ENCODE measurements around the gene LTBP2.

LTBP2 gene

DNA sequence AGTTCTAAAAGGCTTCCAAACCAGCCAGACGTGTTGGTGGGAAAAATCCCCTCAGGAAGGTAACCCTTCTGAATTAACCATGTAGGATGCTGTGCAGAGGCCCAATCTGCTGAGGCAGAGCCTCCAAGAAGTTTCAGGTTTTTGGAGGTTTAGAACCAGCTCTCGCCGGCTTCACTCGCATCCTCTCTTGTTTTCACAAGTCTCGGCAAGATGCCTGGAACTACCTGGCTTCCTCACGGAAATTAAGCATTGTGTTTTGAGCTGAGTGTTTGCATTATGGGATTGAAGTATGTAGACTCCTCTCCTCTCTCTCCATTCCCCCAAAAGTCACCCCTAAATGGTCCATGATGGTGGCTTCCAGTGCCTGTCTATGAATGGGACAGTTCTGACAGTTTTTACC lies 20.6 kb downstream of the LTBP2 start:
- no peak for DNase-seq

DNA sequence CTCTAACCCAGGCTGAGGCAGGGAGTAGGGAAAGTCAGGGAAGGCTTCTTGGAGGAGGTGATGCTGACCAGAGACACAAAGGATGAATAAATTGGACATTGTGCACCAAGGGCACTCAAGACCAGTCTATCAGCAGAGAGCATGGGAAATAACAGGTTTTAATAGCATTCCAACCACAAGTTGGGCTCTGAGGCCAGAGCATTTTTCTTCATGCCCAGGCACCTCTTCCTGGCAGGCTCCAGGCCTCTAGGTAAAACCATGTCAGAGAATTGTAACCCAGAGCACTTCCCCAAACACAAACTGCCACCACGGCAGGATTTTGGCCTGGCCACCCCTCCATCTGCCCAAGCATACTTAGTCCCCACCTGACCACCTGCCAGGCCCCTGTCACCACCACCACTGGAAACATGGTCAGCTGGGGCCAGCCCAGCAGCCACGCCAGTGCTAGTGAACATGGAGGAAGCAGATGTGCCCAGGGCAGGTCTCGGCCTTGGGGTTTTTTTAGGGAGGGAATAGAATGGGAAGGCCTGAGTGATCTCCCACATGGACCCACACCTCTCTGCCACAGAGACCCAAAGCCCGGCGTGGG lies 22.7 kb downstream of the LTBP2 start:
- DNase-seq = no peak

DNA sequence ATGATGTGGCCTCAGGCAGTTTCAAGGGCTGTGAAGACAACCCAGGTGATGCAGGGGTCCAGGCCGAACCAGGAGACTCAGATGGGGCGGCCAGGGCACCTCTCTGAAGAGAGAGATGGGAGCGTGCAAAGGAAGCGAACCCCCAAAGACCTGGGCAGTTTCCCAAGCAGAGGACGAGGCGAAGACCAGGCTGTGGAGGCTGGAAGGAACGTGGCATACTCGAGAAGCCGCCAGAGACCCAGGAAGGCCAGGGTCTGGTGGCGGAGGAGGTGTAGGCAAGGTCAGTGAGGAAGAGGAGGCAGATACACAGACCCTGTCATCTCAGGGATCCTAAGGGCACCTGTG lies 24.7 kb downstream of the LTBP2 start:
- no peak for DNase-seq

DNA sequence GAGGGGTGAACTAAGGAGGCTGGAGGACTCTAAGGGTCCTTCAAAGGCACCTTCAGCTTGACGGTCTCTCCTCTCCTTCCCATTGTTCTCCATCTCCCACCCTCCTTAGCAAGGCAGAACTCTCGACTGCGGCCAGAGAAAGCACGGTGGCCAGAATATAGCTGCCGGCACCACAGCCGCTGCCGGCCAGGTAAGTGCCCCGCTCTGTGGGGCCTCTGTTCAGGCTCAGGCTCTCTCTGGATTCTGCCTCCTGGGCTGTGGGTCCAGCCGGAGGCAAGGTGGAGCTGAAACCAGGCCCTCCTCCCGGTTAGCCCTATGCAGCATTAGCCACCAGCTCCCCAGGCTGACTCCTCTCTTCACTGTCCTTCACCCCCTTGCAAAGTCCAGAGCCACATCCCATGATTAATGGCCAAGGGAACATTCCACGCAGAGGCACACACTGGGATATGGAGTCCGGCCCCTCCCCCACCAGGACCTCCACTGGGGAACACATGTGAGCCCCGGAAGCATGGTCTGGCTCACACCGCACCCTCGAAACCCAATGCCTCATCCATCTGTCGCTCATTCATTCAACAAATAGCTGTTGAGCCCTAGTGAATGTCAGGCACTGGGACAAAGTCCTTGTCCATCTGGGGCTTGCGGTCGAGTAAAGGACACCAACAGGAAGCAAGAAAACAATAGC lies 25.2 kb downstream of the LTBP2 start:
- no peak for DNase-seq

DNA sequence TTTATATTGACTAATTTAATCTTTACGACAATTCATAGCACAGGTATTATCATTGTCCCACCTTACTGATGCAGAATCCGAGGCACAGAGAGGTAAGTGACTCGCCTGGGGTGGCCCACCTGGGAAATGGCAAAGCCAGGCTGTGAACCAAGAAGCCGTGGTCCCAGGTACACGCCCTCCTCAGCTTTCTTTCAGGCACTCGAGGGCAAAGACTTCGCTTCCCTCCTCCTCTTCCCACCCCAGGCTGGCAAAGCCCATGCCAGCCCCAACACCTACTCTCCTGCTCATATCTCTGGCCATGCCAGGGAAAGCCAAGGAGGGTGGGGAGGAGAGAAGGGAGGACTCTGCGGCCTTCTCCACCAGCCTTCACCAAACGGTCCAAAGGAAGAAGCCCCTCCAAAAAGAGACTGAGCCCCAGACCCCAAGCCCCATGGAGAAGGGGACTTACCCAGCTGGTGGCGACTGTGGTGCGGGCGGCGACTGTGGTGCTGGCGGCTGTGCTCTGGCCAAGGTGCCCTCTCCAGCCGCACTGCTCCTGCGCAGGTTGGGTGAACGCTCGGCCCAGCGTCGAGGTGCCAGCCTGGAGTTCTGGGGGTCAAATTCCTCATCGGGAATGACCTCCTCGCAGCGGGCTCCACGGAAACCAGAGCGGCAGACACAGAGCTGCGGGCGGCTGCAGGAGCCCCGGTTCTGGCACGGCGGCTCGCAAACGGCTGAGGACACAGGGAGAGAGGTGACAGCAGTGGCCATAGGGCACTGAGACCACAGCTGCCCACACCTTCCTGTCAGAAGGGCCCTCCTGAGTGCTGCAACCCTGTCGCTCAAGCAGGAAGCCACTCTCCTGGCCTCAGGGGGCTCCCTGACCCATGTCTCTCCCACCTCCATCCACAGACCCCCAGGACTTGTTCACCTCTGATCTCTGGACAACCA lies 26.4 kb downstream of the LTBP2 start:
- DNase-seq = no peak

GRCh38 chr14:74584951-74585350 lies 27.1 kb downstream of the LTBP2 start:
- no peak for DNase-seq

GRCh38 chr14:74583689-74584434 lies 28.2 kb downstream of the LTBP2 start:
- no peak for DNase-seq

- no peak for DNase-seq
These were observed 29.0 kb downstream of the LTBP2 start for GRCh38 chr14:74582910-74583581.

GRCh38 chr14:74580275-74580672 lies 31.8 kb downstream of the LTBP2 start:
- no peak for DNase-seq

- no peak for DNase-seq
These were observed 32.4 kb downstream of the LTBP2 start for GRCh38 chr14:74579447-74580274.

- DNase-seq = no peak
These were observed 33.6 kb downstream of the LTBP2 start for GRCh38 chr14:74578479-74578878.

- DNase-seq = no peak
These were observed 34.1 kb downstream of the LTBP2 start for GRCh38 chr14:74577948-74578275.

GRCh38 chr14:74577247-74577947 lies 34.6 kb downstream of the LTBP2 start:
- no peak for DNase-seq

- DNase-seq = no peak
These were observed 36.1 kb downstream of the LTBP2 start for GRCh38 chr14:74575936-74576335.

DNA sequence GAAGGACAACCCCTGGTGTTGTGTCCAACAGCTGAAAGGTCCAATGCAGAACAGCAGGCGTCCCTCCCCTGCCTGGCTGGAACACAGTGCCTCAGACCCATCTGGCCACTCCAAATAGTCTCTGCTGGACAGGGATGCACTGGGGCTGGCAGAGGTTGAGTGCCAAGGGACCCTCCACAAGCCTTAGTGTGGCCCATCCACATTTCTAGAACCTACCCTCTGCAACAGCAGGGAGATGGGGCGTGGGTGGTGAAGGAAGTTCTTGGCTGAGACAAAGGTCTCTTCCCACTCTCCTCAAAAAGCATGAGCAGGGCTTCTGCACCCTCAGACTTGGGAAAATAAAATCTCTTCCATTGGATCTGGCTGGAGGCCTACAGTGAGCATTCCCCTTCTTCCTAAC lies 36.5 kb downstream of the LTBP2 start:
- DNase-seq = no peak

GRCh38 chr14:74574706-74575105 lies 37.3 kb downstream of the LTBP2 start:
- DNase-seq = no peak

DNA sequence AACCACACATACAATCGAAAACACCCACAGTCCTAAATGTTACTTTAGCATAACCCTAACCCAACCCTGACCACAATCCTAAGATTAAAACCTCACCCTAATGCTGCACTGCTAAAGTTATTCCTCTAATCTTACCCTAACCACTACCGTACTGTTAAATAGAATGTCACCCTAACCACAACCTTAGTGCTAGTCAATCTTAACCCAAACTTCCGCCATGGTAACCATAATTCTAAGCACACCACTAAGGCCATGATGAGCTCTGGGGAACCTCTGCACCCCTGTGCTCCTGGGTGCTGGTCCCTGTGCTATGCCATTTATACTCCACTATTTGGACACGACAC lies 38.0 kb downstream of the LTBP2 start:
- DNase-seq = no peak

GRCh38 chr14:74573421-74574089 lies 38.5 kb downstream of the LTBP2 start:
- DNase-seq = no peak

DNA sequence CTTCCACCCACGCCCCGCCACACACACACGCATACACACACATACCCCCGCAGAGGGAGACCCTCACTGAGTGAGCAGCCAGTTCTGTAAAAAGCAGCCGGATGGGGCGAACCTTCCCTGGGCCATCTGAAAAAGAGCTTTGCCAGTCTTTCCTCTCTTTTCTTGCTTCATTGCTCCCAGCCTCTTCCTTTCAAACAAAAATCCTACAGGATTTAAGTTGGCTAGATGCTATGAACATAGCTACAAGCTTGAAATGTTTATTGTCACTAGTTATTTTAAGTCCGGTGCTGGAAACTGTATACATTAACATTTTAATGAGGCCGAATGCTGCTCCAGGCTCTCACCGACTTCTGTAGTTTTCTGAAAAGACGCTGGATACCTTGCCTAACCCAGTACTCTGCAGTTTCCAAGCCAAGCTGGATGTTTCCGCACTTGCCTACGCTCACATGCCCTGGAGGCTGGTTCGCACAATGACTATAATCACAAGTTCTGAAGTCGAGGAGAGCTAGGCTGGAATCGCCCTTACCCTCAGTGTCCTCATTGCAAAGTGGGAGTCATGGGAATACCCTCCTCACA lies 39.2 kb downstream of the LTBP2 start:
- peak; percentile 74 for DNase-seq
